HCT116 (cell line): ENCODE results near the gene HLCS.

ENCODE experiments used
- CTCF ChIP-seq, 3 experiments: fragments of 200-600 bp in 1 of 3; sonication (generic) in 1 of 3; IDR thresholded peaks in 2 of 3; conservative IDR thresholded peaks in 1 of 3; 2 replicates each; pipeline ENCODE4 v1.5.1; 2012 to 2017; ENCODE audit warnings: low read depth in 2 of 3, low read length in 2 of 3, antibody characterized with exemption in 1 of 3, borderline replicate concordance in 1 of 3, control low read depth in 1 of 3, mild to moderate bottlenecking in 1 of 3, mixed read lengths in 1 of 3, mixed run types in 1 of 3, moderate library complexity in 1 of 3; ENCODE audit not compliant: insufficient read depth in 1 of 3
- EZH2 ChIP-seq: fragments of 200-600 bp; sonication (generic); IDR thresholded peaks from 2 replicates; pipeline ENCODE4 v1.6.1; 2017; ENCODE audit warnings: antibody characterized with exemption, mixed run types
- POLR2AphosphoS5 ChIP-seq: IDR thresholded peaks from 2 replicates; pipeline ENCODE4 v1.6.1; 2011; ENCODE audit warnings: mild to moderate bottlenecking, low read depth, low read length, moderate library complexity

- TF ChIP-seq POLR2AphosphoS5: no peak
- no peak for TF ChIP-seq EZH2
- no peak for TF ChIP-seq CTCF (IDR thresholded peaks at IDR 0.05 in 2 of 3, conservative IDR thresholded peaks at IDR 0.05 in 1 of 3; ENCODE audit: borderline replicate concordance in 1 of 3, insufficient read depth in 1 of 3, low read depth in 2 of 3, low read length in 2 of 3)
Observed at GRCh38 chr21:36776981-36777617, 189.4 kb downstream of the HLCS start.
